Mucosa of gallbladder (tissue), 1 donor: Measurements from ENCODE around the gene GAB2. TPM values are rescaled to one million over a fixed set of nuclear protein-coding genes. Genes with fewer than 3 reads are reported as not detected.

Source experiments
- DNase-seq: peaks from one replicate; pipeline ENCODE4 v3.0.0-alpha.2; 2020; ENCODE audit warnings: low spot score
- total RNA-seq: library from RNA; stranded (reverse); gene quantifications from one replicate; pipeline ENCODE4 v1.2.1, GENCODE V29; 2021
- donor health status: DM: no; HTN: no; CAD: no.

GAB2 gene
- total RNA-seq, 1 donor from 2014 or later: 25.9 TPM

DNA sequence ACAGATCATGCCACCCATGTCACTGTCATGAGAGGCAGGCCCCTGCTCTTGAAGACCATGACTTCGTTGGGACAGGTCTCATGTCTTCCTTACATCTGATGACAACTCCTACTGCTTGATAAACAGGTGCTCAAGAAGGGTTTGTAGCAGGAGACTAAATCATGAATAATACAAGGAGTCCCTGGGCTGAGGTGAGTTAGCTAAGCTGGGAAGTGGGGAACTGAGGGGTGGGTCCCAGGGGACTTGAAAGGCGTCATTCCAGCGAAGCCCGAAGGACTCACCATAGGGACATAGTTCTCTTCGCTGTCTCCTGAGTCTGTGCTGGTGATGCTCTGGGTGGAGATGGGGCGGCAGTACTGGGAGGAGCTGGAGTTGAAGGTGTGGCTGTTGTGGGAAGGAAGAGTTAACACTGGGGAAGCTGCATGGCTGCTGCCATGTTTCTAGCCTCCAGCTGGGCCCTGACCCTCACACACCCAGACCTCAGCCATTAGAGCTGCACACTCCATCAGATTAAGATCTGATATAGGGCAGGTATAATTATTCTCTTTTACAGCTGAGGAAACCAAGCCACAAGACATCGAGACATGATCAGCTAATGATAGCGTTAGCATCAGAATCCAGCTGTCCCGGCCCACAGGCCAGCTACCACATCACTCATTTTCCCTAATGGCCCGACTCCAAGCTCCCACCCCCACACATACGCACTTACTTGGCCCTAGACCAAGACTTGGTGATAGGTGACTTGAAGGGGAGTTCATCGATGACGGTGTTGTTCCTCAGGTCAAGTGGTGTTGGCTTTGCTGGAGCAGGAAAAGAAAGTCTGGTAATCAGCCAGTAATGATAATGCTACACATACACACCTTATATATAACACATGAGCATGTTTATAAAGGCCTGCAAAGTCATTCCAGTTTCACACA, 196.0 kb downstream of the GAB2 start:
- no peak for DNase-seq

DNA sequence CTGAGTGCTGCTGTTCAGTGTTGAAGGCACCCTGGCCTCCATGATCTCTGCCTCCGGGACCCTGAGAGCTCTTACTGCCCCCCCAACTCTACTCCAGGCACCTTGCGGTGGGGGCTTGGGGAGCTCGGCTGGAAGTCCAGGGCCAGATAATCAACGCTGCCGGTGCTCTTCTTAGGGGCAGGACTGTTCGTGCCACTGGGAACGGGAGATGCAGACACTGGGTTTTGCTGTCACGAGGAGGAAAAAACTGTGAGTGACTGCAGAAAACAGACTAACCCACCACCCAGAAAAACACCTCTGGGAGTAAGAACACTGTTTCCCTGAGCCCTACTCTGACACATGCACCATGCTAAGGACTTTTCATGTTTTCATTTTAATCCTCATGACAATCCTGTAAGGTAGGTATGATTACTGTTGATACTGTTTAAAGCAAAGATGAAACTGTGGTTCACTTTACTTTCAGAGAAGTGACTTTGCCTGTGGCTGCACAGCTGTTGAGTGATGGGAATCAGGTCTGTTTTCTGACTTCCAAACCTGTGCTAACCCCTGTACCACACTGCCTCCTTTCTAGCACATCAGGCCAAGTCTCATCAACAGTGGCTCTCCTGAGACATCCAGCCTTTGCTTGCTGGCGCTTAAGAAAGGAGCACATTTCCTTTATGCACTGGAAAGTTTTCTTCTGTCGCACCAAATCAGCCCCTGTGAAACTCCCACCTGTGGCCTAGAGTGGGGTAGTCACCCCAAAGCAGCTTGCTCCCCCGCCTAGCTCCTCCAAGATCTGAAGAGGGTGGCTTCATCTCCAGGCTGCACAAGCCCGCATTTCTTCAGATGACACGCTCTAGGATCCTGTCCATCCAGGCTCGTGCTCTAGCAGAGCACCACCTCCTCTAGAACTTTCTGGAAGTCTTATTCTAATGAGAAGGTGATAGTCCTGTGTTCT, 197.1 kb downstream of the GAB2 start:
- DNase-seq: no peak

DNA sequence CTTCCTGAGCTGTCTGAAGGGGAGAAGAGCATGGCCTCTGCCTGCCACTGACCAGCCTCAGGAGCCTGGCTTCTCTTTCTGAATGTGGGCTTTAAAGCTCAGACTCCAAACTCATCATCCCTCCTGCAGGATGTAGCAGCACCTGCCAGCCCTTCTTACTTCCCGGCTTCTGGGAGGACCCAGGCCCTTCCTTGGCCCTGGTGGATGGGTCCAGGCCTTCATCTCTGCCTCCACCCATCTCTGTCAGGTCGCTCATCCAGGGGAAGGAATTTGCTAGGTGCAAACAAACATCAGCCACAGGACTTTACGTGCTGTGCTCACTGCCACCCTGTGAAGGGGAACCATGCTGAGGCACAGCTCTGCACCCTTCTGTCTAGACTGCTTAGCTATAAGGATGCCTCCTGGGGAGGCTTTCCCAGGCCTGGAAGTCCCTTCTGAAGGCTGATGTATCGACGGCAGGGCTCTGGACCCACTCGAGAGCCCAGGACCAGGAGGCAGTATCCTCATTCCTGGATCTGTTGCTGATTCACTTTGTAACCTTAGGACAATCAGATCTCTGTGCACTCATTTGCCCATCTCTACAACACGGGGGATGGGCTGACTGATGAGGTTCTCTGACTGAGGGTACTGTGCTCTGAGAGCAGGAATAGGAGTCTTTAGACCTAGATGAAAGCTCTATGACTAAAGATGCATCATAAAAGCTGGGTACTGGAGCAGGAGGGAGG, 198.0 kb downstream of the GAB2 start:
- no peak for DNase-seq

DNA sequence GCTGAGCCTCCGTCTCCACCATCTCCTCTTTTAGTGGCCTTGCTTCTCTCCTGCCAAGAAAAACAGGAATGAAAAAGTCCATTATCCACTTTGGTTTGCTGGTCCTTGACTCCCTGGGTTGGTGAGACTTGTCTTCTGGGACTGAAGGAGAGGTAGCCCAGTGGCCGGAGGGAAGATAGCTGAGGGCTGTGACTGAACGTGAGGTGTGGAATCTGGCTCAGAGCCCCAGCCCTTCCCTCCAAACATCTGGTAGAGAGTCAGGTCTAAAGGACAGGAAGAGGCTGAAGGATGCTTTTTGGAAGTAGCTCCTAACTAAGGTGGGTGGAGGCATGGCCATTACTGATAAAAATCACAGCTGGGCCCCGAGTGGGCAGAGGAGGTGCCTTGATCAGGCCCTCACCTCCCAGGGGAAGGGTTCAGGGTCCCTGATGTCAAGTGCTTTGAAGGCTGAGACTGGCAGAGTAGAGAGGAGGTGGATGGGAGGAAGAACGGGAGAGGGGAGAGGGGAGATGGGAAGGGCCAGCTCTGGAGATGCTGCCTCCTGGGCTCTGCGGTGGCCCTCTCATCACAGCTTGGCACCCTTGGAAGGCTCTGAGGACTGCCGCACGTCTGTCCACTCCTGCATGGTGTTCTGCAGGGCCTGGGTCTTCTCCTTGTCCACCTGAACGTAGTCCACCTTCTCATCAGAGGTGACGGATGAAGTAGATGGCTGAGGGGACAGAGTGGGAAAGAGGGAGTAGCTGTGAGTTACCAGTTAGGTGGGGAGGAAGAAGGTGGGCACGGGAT, 198.7 kb downstream of the GAB2 start:
- DNase-seq: no peak

DNA sequence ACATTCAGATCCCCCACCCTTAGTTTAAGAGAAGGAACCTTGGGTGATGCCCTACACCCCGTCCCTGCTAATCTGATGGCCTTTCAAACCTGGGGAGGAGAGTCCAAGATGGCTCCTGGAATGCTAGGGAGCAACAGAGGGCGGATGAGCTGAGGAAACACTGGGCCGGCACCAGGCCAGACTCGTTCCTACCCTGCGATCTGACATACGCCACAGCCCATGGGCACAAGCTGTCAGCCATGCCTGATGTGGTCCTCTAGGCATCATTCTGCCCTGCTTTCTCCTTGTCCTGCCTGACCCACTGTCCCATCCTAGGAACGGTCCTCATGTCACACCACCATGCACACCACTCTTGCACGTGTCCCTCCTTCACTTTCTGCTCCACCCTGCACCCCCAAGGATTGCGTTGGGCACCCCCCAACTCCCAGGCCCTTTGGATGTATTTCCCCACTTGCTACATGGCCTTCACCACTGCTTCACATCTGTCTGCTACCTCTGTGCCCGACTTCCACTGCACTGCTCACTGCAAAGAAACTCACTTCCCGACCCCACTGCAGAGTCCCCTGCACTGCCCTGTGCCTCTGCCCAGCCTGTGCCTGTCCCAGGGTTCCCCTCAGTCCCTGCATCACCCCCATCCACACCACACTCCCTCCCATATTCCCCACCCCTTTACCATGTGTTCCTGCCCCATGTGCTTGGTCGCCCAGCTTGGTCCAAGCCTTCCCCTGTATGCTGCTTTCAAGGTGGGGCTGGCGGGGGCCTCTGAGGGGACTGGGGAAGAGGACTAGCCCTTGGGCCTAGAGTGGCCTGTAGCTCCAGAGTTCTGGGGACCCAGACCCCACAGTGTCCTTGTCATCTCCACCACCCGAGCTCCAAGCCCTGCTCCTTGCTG, 199.7 kb downstream of the GAB2 start:
- no peak for DNase-seq

DNA sequence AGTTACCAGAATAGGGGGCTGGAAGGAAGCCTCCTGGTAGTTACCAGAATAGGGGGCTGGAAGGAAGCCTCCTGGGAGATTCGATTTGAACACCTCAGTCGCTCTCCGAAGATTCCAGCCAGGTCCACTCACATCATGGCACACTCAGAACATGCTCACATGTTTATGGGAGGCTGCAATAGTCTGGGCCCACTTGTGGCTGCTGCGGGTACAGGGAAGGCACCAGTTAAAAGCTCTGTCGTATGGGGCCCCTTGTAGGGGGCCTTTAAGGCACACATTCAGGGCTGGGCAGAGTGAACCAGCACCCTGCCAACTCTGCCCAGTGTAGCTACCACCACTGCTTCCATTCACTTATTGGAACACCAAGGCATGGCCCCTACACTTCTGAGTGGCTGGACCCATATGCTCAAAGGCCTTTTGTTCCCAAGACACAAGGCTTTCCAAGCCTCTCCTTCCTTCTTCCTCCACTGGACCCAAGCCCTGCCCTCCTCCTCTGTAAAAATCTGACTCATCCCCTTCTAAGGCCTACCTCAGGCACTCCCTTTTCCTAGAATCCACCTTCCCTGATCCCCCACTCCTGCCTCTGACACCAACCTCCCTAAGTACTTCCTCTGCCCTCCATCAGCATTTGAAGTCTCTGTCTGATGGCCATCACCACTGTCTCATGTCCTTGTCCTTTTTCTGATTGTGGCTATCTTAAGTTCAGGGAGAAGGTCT, 200.9 kb downstream of the GAB2 start:
- DNase-seq: no peak

DNA sequence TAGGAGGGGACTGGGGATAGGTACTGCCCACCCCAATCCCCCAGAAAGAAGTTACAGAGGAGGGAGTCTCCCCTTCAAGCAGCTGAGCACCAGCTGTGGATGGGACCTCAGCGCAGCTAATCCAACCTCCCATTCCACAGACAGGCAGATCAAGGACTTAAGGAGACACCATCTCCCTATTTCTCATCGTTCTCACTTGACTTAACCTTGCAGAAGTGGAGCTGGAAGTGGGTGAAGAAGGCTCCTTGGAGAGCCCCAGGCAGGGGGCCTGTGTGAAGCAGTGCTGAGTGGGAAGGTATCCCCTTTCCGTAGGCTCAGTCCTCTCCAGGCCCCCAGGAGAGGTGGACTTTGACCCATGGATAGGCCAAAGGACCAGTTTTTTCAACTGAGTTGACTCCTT, 201.6 kb downstream of the GAB2 start:
- DNase-seq: no peak

DNA sequence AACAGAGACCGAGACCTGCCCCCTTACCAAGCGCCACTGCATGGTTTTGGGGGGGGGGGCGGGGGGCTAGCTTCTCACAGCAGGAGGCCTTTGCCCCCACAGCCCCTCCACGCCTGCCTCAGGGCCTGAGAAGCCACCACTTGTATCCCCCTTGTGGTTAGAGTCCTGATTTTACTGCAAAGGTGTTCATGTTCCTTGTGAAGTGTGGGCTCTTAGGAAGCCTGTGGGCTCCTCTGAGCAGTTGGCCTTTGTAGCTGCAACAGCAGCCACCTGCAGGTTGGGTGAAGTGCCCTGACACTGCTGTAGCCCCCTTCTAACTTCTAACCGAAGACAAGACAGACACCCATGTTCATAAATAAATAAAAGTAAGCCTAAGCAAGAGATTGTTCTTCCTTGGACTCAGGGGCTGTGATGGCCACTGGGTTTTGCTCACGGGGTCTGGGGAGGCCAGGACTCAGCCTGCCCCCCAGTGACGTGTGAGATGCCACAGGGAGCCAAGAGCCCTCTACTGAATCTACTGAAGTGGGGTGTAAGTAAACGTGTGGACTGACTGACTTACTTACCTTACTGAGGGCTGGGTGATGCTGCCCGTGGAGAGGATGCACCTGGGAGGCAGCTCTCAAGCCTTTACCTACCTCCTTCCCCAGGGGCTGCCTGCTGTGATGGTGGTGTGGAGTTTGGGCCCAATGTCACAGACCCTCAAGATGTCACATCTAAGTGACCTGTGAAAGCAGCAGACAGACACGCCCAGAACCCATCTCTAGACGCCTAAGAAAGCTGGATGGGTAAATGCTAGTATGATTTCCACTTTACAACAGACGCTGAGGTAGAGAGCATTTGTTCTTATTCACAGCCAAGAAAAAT, 203.1 kb downstream of the GAB2 start:
- no peak for DNase-seq

DNA sequence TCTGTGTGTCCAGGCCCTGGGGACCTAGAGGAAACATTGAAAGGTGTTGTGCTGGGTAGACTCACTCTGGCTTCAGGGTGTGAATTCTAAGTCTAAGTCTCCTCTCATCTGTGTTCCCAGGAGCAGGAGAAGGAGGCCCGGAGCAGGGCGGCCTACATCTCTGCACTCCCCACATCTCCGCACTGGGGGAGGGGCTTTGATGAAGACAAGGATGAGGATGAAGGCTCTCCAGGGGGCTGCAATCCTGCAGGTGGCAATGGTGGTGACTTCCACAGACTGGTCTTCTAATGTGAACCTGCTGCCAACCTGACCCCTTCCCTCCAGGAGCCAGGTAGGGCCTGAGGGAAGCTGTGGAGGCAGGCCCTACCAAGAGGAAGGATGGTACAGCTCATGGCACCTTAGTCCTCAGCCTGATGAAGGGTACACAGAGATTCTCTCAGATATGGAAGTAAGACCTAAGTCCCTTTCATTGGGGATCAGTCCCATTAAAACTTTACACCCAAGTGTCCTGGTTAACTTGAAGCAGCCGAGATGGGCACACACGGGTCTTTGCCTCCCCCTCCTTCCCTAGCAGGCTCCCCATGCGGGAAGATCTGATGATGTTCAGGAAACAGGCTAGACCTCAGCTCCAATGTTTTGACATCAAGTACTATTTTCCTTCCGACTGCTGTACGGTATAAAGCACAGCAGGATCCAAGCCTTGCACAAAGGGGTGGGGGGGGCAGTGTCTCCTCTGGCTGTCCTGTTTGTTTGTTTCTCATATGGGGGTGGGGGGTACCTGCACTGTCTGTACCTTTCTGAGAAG, 203.9 kb downstream of the GAB2 start:
- DNase-seq: no peak

DNA sequence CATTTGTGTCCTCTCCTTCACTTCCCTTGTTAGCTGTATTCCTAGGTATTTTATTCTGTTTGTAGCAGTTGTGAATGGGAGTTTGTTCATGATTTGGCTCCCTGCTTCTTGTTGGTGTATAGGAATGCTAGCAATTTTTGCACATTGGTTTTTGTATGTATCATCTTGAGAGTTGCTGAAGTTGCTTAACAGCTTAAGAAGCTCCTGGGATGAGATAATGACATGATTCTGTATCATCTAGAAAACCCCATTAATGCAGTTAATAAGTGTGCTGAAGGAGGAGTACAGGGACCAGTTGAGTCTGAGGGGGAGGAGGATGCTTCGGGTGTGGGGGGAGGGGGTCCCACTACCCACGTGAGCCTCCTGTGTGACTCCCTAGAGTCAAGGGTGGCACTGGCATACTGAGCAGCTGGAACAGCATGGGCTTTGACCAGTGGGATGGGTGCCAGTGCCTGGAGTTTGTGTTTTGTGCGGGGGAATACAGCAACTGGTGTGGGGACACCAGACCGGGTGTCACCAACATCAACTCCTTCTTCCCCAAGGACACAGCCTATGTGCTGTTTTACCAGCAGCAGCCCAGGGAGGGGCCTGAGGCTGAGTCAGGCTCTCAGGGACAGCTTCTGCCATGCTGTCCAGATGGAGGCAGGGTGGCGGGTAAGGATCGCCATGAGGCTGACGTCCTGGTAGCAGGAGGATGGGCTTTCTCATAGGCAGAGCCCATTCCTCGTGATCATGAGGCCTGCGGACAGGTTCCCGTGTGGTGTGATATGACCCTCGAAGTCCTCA, 204.8 kb downstream of the GAB2 start:
- DNase-seq: no peak

DNA sequence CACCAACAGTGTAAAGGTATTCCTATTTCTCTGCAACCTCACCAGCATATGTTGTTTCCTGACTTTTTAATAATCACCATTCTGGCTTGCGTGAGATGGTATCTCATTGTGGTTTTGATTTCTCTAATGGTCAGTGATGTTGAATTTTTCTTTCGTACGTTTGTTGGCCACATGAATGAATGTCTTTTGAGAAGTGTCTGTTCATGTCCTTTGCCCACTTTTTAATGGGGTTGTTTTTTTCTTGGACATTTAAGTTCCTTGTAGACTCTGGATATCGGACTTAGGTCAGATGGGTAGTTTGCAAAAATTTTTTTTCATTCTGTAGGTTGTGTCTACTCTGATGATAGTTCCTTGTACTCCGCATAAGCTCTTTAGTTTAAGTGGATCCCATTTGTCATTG, 206.1 kb downstream of the GAB2 start:
- DNase-seq: no peak

DNA sequence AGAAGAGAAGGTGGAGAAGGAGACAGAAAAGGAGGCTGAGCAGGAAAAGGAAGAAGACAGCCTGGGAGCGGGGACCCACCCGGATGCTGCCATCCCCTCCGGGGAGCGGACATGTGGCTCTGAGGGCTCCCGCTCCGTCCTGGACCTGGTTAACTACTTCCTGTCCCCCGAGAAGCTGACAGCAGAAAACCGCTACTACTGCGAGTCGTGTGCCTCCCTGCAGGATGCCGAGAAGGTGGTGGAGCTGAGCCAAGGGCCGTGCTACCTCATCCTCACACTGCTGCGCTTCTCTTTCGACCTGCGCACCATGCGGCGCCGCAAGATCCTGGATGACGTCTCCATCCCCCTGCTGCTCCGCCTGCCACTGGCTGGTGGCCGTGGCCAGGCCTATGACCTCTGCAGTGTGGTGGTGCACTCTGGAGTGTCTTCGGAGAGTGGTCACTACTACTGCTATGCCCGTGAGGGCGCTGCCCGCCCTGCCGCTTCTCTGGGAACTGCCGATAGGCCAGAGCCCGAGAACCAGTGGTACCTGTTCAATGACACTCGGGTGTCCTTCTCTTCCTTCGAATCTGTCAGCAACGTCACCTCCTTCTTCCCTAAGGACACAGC, 207.5 kb downstream of the GAB2 start:
- DNase-seq: no peak

DNA sequence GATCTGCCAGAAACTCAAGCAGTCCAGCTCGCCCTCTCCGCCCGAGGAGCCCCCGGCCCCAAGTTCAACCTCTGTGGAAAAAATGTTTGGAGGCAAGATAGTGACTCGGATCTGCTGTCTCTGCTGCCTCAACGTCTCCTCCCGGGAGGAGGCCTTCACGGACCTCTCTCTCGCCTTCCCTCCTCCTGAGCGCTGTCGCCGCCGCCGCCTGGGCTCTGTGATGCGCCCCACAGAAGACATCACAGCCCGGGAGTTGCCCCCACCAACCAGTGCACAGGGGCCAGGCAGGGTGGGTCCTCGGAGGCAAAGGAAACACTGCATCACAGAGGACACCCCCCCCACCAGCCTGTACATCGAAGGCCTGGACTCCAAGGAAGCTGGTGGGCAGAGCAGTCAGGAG, 208.1 kb downstream of the GAB2 start:
- no peak for DNase-seq

DNA sequence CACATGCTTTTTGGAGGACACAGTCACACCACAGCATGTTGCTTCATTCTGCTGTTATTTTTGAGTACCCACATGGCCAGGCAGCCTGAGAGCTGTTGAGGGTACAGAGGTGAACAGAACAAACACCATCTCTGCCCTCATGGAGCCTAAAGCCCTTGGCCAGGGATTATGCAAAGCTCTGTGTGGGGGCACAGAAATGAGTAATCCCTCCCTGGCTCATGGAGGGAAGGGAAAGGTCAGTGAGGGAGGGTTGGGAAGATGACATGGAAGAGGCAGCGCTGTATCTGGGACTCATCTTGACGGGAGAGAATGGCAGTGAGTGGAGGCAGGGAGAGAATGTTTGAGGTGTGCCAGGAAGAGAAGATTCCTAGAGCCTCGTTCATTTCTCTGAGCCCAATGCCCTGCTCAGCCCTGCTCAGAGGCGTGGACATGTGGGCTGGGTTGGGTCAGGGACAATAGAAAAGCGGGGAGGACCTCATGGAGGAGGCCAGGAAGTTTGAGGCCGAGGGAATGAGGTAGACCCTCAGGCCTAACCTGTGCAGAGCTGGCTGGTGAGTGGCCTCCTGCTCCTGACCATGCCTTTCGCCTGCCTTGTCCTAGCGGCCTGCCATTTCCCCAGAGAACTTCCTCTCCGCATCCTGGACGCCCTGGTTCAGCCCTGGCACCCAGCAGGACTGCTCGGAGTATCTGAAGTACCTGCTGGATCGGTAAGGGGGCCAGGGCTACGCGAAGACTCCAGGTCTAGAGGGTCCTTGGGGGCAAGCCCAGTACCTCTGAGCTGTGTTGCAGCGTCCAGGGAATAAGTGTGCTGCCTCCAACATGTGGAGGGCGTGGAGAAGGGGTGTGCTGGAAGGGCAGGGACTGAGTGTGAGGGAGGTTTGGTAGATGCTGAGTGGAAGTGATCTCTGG, 209.1 kb downstream of the GAB2 start:
- no peak for DNase-seq

DNA sequence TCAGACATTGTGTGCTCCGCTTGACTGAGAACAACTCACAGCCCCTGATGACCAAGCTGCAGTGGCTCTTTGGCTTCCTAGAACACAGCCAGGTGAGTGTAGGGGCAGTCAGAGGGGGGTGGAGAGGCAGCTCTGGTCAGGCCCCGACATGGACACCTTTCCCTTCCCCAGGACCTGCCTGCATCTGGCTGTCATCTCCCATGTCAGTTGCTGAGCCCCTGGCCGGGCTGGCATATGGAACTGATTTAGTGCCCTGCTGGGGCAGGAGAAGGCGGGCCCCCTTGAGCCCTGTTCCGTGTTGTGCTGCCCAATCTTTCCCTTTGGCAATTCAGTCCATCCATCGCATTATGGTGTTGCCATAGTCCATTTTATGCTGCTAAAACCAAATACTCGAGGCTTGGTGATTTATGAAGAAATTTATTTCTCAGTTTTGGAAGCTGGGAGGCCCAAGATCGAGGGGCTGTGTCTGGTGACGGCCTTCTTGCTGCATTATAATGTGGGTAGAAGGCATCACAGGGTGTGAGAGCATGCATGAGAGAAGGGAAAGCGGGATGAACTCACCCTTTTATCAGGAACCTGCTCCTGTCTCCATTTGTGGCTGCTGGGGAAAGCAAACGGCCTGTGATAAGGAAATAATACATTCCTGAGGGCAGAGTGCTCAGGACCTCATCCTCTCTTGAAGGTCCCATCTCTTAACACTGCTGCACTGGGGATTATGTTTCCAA, 209.9 kb downstream of the GAB2 start:
- no peak for DNase-seq
